Measurements from ENCODE around the gene LAPTM5. TPM values are rescaled to one million over a fixed set of nuclear protein-coding genes. Genes with fewer than 3 reads are reported as not detected.

LAPTM5 gene
- total RNA-seq, 1 donor from 2014 or later: 39.8 TPM

GRCh38 chr1:30745156-30745833 is 12.3 kb downstream of the LAPTM5 start:
- Histone ChIP-seq H3K27me3 (no peaks in the 10 kb centered on the region), H3K36me3 (no peaks in the 10 kb centered on the region), H3K27ac (peak overlapping the region; percentile 26), H3K9me3 (no peaks in the 10 kb centered on the region), H3K4me3 (no peak overlapping the region), H3K4me1 (peaks cover 37% of the 10 kb centered on the region)
- intact Hi-C loops (cut with DNase I): no loop called here
- TF ChIP-seq POLR2AphosphoS5 (IDR thresholded peaks at IDR 0.05; ENCODE audit: insufficient read depth in 1 of 2, low read depth in 1 of 2): no peak
- TF ChIP-seq, protein P1, sequence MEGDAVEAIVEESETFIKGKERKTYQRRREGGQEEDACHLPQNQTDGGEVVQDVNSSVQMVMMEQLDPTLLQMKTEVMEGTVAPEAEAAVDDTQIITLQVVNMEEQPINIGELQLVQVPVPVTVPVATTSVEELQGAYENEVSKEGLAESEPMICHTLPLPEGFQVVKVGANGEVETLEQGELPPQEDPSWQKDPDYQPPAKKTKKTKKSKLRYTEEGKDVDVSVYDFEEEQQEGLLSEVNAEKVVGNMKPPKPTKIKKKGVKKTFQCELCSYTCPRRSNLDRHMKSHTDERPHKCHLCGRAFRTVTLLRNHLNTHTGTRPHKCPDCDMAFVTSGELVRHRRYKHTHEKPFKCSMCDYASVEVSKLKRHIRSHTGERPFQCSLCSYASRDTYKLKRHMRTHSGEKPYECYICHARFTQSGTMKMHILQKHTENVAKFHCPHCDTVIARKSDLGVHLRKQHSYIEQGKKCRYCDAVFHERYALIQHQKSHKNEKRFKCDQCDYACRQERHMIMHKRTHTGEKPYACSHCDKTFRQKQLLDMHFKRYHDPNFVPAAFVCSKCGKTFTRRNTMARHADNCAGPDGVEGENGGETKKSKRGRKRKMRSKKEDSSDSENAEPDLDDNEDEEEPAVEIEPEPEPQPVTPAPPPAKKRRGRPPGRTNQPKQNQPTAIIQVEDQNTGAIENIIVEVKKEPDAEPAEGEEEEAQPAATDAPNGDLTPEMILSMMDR (IDR thresholded peaks at IDR 0.05): no peak
- TF ChIP-seq POLR2A (IDR thresholded peaks at IDR 0.05): no peak
- no peak for DNase-seq (ENCODE audit: extremely low spot score in 2 of 2)

GRCh38 chr1:30744060-30744756 is 13.4 kb downstream of the LAPTM5 start:
- intact Hi-C loops (cut with DNase I): no loop called here

GRCh38 chr1:30743584-30744059 is 14.0 kb downstream of the LAPTM5 start:
- no peaks in the 10 kb centered on the region for H3K9me3 ChIP-seq
- TF ChIP-seq POLR2AphosphoS5 (IDR thresholded peaks at IDR 0.05; ENCODE audit: insufficient read depth in 1 of 2, low read depth in 1 of 2) (no peak), POLR2A (IDR thresholded peaks at IDR 0.05) (no peak)
- TF ChIP-seq, protein P1 (IDR thresholded peaks at IDR 0.05): no peak
- H3K27me3 ChIP-seq: no peaks in the 10 kb centered on the region
- peak overlapping the region; percentile 9 for H3K27ac ChIP-seq
- peaks cover 27% of the 10 kb centered on the region for H3K4me1 ChIP-seq
- no peak for DNase-seq (ENCODE audit: extremely low spot score in 2 of 2)
- H3K4me3 ChIP-seq: no peak overlapping the region
- H3K36me3 ChIP-seq: no peaks in the 10 kb centered on the region
- intact Hi-C loops (cut with DNase I): no loop called here

More at GRCh38 chr1:30744060-30744756, 13.4 kb downstream of the LAPTM5 start:
- Histone ChIP-seq H3K27me3 (no peaks in the 10 kb centered on the region), H3K36me3 (no peaks in the 10 kb centered on the region), H3K9me3 (no peaks in the 10 kb centered on the region), H3K4me1 (peaks cover 33% of the 10 kb centered on the region), H3K27ac (peak overlapping the region; percentile 9), H3K4me3 (no peak overlapping the region)
- TF ChIP-seq, protein P1 (IDR thresholded peaks at IDR 0.05): no peak
- TF ChIP-seq POLR2A (IDR thresholded peaks at IDR 0.05) (no peak), POLR2AphosphoS5 (IDR thresholded peaks at IDR 0.05; ENCODE audit: insufficient read depth in 1 of 2, low read depth in 1 of 2) (no peak)
- no peak for DNase-seq (ENCODE audit: extremely low spot score in 2 of 2)

- DNase-seq (ENCODE audit: extremely low spot score in 2 of 2): no peak
- TF ChIP-seq, protein P1 (IDR thresholded peaks at IDR 0.05): no peak
- TF ChIP-seq POLR2A (IDR thresholded peaks at IDR 0.05) (no peak), POLR2AphosphoS5 (IDR thresholded peaks at IDR 0.05; ENCODE audit: insufficient read depth in 1 of 2, low read depth in 1 of 2) (no peak)
- Histone ChIP-seq H3K9me3 (no peaks in the 10 kb centered on the region), H3K4me3 (no peak overlapping the region), H3K4me1 (peaks cover 21% of the 10 kb centered on the region), H3K36me3 (no peaks in the 10 kb centered on the region), H3K27ac (no peak overlapping the region), H3K27me3 (no peaks in the 10 kb centered on the region)
- intact Hi-C loops (cut with DNase I): no loop called here
Measured at GRCh38 chr1:30742963-30743559, 14.5 kb downstream of the LAPTM5 start.

All from vagina (tissue), 2 donors.